Germinal center (tissue), 1 donor: ENCODE results near the gene NELFB.

Source experiments
- DNase-seq: peaks from one replicate; pipeline ENCODE4 v3.0.0; 2012; ENCODE audit warnings: mixed read lengths, low spot score

Gene NELFB

GRCh38 chr9:137254624-137255447 lies at the start of gene NELFB:
NELFB (plus strand) TSS chr9:137255327.
- peak; percentile 98 for DNase-seq

GRCh38 chr9:137206602-137207001 lies 48.5 kb upstream of the NELFB start:
- no peak for DNase-seq

- no peak for DNase-seq
These were observed 43.6 kb upstream of the NELFB start for GRCh38 chr9:137211532-137211931.

GRCh38 chr9:137212520-137212919 lies 42.6 kb upstream of the NELFB start:
- DNase-seq = no peak

GRCh38 chr9:137213160-137214060 lies 41.7 kb upstream of the NELFB start:
- no peak for DNase-seq

- no peak for DNase-seq
These were observed 40.5 kb upstream of the NELFB start for GRCh38 chr9:137214620-137215019.

GRCh38 chr9:137215196-137215986 lies 39.7 kb upstream of the NELFB start:
- DNase-seq = no peak

- no peak for DNase-seq
These were observed 38.8 kb upstream of the NELFB start for GRCh38 chr9:137216188-137216965.

- no peak for DNase-seq
These were observed 37.6 kb upstream of the NELFB start for GRCh38 chr9:137217276-137218211.

- DNase-seq = no peak
These were observed 36.8 kb upstream of the NELFB start for GRCh38 chr9:137218212-137218753.

- DNase-seq = no peak
These were observed 36.3 kb upstream of the NELFB start for GRCh38 chr9:137218754-137219271.

- DNase-seq = no peak
These were observed 35.3 kb upstream of the NELFB start for GRCh38 chr9:137219757-137220316.

GRCh38 chr9:137220317-137221094 lies 34.6 kb upstream of the NELFB start:
- no peak for DNase-seq

- DNase-seq = no peak
These were observed 34.0 kb upstream of the NELFB start for GRCh38 chr9:137221095-137221505.

- no peak for DNase-seq
These were observed 33.5 kb upstream of the NELFB start for GRCh38 chr9:137221506-137222111.

GRCh38 chr9:137222190-137223077 lies 32.7 kb upstream of the NELFB start, which contains the start of gene RNF208:
RNF208 (minus strand) TSS chr9:137222240; CDS start chr9:137221212, 1,028 bp downstream.
- no peak for DNase-seq
